GM12892 (cell line): ENCODE measurements around the gene RET.

Experiments used
- POLR2A ChIP-seq: IDR thresholded peaks from 2 replicates; pipeline ENCODE4 v1.6.1; 2011; ENCODE audit warnings: low read depth, low read length, control low read depth
- POLR2AphosphoS5 ChIP-seq: IDR thresholded peaks from 2 replicates; pipeline ENCODE4 v1.6.1; 2011; ENCODE audit warnings: low read depth, low read length, control low read depth

DNA sequence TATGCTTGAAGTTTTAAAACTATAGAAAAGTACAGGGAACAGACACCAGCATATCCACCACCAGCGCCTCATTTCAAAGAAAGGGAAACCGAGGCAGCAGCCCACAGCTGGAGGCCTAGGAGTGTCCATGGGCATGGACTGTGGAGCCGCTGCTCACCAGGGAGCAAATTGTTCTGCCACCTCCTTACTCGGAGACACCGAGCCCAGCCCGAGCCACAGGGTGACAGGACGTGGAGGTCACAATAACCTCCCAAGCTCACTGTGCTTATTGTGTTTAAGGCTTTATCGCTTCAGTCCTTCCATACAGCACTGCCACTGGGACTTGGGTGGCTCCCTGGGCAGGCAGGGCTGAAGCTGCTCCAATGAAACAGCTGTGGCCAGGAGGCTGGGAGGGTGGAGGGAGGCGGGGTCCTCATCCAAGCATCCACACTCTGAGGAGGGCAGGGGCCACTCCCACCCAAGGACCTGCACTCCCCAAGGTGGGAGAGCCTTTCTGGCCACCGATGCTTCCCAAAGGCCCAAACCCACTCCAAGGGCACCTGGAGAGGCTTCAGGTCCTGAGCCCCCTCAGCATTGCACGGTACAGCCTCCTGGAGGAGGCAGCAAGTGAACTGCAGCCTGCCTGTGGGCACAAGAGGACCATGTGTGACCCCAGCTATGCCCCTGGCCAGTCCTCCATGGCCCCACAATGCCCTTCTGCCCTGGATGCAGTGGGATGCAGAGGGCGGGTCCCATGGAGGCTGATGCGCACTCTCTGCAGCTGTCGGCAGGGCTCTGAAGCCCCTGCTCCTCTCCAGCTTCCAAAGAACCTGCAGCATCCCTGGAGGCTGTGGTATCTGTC, 38.7 kb upstream of the RET start:
- TF ChIP-seq POLR2A (no peak), POLR2AphosphoS5 (no peak)
